ENCODE results near the gene KCNRG.

The KCNRG gene

DNA sequence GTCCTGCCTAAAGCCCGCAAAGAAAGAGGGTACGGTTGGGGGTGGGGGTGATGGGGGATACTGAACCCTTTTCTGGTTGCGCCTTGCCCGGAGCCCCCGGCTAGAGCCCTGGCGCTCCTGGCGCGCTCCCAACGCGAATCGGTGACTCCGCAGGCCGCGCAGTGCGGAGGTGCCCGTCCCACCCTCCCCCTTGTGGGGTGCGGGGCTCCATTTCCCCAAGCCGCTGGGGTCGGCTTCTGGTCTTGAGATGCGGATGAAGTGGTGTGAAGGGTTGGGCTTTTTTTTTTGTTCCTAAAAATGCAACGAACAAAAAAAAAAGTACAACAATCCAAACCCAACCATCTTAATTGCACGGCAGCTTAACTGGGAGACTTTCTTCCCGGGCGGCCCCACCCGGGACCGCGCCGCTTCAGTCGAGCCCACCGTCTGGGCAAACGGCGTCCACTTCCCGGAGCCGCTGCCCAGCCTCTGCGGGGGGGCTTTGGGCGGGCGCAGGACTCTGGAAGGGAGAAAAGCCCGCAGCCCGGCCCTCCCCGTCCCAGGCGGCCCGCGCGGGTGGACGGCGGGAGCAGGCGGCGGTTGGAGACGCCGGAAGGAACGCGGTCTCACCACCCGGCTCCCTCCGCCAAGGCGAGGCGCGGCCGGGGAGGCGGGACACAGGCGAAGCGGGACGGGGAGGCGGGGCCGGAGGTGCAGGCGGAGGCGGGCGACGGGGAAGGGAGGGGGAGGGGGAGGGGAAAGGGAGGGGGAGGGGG is 18.9 kb upstream of the KCNRG start:
- peak overlapping the region; percentile 62 for H3K4me3 ChIP-seq (replicated peaks; ENCODE audit: low read depth, low read length)
- TF ChIP-seq CTCF (IDR thresholded peaks at IDR 0.05; ENCODE audit: low read depth, low read length, missing control alignments) = no peak
- peak; percentile 24 for DNase-seq (ENCODE audit: extremely low read depth, low read depth)

GRCh38 chr13:49996951-49997895 is 18.0 kb upstream of the KCNRG start, which contains the start of gene TRIM13:
TRIM13 (plus strand) TSS chr13:49997042; CDS start chr13:50011941, 14,899 bp downstream.
- DNase-seq (ENCODE audit: extremely low read depth, low read depth) = peak; percentile 65
- peak; percentile 74 for TF ChIP-seq CTCF (IDR thresholded peaks at IDR 0.05; ENCODE audit: low read depth, low read length, missing control alignments)
- H3K4me3 ChIP-seq (replicated peaks; ENCODE audit: low read depth, low read length) = peak within 1 kb of the TSS; percentile 76

- TF ChIP-seq CTCF (IDR thresholded peaks at IDR 0.05; ENCODE audit: low read depth, low read length, missing control alignments) = no peak
- DNase-seq (ENCODE audit: extremely low read depth, low read depth) = no peak
- H3K4me3 ChIP-seq (replicated peaks; ENCODE audit: low read depth, low read length) = peak overlapping the region; percentile 76
Measured at GRCh38 chr13:49997955-49998354, 17.3 kb upstream of the KCNRG start.

DNA sequence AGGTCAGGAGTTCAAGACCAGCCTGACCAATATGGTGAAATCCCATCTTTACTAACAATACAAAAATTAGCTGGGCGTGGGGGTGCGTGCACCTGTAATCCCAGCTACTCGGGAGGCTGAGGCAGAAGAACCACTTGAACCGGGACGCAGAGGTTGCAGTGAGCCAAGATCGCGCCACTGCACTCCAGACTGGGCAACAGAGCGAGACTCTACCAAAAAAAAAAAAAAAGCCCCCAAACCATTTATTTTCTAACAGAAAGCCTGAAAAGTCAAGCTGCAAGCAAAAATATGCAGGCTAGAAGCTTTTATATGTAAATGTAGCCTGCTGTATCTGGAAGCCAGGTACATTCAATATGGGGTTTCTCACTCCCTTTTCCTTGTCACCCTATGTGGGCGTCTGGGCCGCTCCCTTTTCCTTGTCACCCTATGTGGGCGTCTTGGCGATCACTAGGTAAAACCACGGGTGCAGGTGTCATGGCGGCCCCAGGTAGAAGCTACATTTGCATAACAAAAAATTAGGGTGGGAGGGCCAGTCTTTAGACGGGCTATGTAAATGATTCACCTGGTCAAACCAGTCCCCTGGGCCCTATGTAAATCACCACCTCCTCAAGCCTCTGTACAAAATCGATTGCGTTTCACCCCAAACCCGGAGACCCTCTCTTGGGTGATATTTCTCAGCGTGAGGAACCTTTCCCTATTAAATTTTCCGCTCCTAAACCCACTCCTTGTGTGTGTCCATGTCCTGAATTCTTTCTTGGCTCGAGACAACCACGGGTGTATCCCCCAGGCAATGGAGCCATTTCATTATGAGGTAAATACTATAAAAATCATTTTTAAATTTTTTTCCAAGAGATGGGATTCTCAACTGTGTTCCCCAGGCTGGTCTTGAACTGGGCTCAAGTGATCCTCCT is 16.3 kb upstream of the KCNRG start:
- H3K4me3 ChIP-seq (replicated peaks; ENCODE audit: low read depth, low read length) = peak overlapping the region; percentile 76
- no peak for TF ChIP-seq CTCF (IDR thresholded peaks at IDR 0.05; ENCODE audit: low read depth, low read length, missing control alignments)
- DNase-seq (ENCODE audit: extremely low read depth, low read depth) = no peak

DNA sequence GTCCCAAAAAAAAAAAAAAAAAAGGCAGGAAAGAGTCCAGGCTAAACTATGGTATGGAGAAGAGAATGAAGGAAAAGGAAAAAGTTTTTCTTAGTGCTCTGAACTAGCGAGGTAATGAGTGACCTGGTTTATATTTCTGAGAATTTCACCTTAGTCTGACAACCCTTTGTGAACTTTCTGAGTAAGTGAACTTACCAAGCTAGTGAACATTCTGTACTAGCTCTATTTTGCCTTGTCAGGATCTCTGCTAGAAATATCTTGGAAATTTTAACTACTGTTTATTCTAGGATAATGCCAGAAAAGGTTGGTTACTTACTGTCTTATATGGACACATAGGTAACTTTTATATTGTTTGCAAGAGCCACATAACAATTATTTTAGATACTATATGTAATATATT is 14.0 kb upstream of the KCNRG start:
- no peak for DNase-seq (ENCODE audit: extremely low read depth, low read depth)
- TF ChIP-seq CTCF (IDR thresholded peaks at IDR 0.05; ENCODE audit: low read depth, low read length, missing control alignments) = no peak
- no peak overlapping the region for H3K4me3 ChIP-seq (replicated peaks; ENCODE audit: low read depth, low read length)
